PC-9 (cell line): Measurements from ENCODE around the gene ARX.

Experiments
- CTCF ChIP-seq: fragments of 200-600 bp; sonication (generic); conservative IDR thresholded peaks from 2 replicates; pipeline ENCODE4 v1.6.1; 2017; ENCODE audit warnings: mixed run types, antibody characterized with exemption, mild to moderate bottlenecking, moderate library complexity
- EZH2 ChIP-seq: fragments of 200-600 bp; sonication (generic); IDR thresholded peaks from 2 replicates; pipeline ENCODE4 v1.8.0; 2017; ENCODE audit warnings: antibody characterized with exemption, low read depth

GRCh38 chrX:25016938-25017598 lies 1.3 kb upstream of the ARX start:
- TF ChIP-seq EZH2 (no peak), CTCF (no peak)
